Epidermal melanocyte (primary cell): ENCODE measurements around the gene RIC3.

Experiments used
- DNase-seq: peaks from one replicate; pipeline ENCODE4 v3.0.0; 2011; ENCODE audit warnings: low spot score; ENCODE audit not compliant: insufficient read length

RIC3 gene

GRCh38 chr11:8103909-8104308 lies 64.9 kb downstream of the RIC3 start:
- no peak for DNase-seq

DNA sequence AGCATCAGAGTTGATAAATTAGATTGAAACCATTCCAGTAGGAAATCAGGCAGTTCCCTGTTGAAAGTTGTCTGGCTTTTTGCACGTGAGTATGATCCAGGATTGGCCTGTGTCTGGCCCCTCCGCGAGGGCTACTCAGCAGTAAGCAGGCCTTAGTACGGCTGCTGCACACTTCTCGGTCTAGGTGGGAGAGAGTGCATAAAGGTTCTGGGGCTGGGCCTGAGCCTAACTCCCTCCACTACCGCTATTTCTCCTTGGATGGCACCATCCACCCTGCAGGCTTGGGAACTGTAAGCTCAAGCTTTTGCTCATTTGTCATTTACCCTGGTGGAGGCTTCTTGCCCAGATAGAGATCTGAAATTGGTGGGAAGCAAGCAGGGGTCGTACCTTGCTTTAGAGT lies 65.9 kb downstream of the RIC3 start:
- DNase-seq = no peak

DNA sequence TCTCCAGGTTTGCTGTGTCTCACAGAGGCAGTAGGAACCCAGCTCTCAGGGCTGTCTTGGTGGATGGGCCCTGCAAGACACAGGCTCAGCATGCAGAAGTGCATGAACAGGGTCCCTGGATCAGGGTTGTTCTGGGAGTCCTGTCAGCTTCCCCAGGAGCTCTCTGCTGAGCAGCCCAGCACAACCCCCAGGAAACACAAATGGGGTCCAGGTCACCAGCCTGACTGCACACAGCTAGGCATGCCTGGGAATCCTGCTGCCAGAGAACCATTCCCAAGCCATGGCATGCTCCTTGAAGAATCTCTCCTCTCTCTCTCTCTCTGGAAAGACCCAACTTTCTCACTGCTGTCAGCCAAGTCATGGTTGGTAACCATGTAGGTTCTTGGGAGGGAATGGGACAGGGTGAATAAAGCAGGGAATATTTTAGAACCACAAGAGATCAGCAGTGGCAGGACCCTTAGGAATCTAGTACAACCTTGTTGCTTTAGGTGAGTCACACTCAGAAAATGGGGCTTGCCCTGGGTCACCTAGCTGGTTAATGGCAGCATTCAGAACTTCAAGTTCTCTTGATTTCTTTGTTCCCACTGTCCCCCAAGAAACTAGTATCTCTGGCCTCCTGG lies 66.4 kb downstream of the RIC3 start:
- DNase-seq = no peak

DNA sequence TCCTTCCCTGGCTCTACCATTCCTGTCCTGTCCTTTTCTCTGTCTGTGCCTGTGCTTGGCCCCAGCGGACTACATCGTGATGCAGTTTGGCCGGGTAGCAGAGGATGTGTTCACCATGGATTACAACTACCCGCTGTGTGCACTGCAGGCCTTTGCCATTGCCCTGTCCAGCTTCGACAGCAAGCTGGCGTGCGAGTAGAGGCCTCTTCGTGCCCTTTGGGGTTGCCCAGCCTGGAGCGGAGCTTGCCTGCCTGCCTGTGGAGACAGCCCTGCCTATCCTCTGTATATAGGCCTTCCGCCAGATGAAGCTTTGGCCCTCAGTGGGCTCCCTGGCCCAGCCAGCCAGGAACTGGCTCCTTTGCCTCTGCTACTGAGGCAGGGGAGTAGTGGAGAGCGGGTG lies 67.4 kb downstream of the RIC3 start:
- no peak for DNase-seq

- no peak for DNase-seq
These were observed 68.2 kb downstream of the RIC3 start for GRCh38 chr11:8100605-8101004.

DNA sequence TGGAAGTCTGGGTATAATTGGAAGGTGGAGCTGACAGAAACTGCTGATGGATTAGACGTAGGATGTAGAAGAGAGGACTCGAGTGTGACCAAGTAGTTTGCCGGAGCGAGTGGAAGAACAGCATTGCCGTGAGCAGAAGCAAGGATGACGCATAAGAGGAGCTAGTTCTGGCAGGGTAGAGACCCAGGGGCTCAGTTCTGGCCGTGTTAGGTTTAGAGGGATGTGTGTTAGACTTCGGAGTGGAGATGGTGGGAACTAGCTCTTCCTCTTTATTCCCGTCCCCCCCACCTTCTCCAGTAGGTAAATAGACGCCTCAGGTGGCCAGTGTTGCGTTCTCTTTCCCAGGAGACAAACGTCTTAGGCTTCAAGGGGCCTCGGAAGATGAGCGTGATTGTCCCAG lies 68.7 kb downstream of the RIC3 start:
- DNase-seq = no peak

DNA sequence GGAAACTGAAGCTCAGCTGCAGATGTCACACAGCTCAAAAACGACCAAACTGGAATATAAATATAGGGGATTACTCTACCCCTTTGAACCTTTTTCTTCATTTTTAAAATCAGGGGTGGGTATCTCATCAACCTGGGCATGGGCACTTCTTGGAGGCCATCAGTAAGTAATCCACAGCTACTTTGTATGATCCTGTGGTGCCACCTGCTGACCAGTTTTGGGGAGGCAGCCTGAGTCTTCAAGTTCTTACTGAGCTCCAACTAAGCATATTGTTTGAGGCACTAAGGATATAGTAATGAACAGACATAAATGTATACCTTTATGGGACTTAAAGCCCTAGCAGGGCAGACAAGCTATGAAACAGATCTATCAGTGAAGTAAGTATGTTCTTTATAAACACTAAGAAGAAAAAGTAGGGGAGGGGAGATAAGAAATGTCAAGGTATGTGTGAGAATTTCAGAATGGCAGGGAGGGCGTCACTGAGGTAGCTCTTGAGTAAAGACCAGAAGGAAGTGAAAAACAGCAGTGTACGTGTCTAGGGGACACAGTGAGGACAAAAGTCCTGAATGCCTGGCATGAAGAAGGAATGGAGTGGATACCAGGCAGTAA lies 69.4 kb downstream of the RIC3 start:
- peak; percentile 73 for DNase-seq

GRCh38 chr11:8098879-8099278 lies 69.9 kb downstream of the RIC3 start:
- DNase-seq = no peak

DNA sequence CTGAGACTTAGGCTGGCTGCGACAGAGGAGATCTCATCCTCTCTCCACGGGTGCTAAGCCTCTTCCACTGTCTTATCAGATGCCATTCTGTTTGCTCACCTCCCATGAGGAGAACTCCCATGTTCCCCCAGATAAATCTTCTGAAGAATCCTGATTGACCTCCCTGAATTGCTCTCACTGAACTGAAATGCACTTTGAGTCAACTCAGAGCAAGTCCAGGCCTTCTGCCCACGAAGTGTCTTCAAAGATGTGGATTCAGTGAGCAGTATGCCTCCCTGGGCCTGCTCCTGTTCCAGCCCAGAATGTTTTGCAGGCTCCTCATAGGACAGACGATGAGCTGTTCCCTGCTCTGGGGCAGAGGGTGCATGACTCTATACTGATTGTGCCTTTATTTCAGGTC lies 70.5 kb downstream of the RIC3 start:
- no peak for DNase-seq

GRCh38 chr11:8097926-8098325 lies 70.9 kb downstream of the RIC3 start:
- no peak for DNase-seq

DNA sequence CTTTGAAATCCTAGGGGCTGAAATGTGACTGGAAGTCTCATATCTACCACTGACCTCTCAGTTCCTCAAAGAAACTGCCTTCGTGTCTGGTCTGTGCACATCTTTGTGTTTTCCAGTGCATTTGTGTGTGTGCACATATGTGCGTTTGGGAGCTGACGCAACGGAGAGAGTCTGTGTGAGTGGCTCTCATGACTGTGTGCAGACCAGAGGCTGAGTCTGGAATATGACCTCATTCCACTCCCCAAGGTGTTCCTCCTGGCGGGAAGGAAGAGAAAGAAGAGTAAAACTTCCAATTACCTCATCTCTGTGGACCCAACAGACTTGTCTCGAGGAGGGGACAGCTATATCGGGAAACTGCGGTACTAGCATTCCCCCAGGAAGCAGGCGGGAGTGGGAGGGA lies 71.4 kb downstream of the RIC3 start:
- DNase-seq = no peak

GRCh38 chr11:8097062-8097461 lies 71.8 kb downstream of the RIC3 start:
- no peak for DNase-seq

GRCh38 chr11:8096575-8096974 lies 72.2 kb downstream of the RIC3 start:
- DNase-seq = no peak

GRCh38 chr11:8095806-8096522 lies 72.9 kb downstream of the RIC3 start:
- DNase-seq = no peak

- DNase-seq = no peak
These were observed 73.5 kb downstream of the RIC3 start for GRCh38 chr11:8095371-8095770.

DNA sequence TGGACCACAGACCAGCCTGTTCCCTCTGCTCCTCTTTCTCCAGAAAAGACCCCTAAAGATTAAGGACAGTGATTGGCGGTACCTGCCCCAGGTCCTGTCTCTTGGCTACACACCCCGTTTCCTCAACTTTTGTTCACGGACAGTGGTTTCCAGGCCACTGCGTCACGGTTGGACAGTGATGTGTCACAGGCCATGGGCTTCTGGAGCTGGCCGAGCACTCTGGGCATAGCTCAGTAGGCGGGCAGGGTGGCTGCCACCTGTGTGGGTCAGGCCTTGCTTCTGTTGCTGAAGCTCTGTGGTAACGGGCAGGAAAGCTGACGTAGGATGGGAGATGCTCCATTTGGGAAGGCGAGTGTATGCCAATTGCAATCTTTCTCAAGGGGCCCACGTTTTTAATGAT lies 74.2 kb downstream of the RIC3 start:
- no peak for DNase-seq

DNA sequence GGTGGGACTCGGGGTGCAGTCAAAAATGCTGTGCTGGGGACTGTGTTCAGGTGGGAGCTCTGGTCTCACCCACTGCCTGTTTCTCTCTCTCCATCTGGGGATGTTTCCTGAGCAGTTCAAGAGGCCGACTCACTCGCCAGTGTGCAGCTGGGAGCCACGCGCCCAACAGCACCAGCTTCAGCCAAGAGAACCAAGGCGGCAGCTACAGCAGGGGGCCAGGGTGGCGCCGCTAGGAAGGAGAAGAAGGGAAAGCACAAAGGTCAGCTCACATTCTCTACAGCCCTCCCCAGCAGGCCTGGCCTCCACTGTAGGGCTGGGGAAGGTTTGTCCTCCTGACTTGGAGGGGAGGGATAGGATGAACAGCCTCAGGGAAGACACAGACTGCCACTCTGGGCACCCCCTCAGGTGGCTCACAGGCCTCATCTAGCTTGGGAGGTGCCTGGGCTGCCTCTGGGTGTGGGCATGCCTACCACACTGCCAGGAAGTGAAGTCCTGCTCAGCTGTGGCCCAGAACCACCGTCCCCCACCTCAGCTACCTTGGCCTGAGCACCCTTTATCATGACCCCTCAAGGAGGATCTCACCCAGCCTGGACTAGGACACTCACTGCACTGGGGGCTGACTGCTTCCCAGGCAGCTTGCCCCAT lies 74.8 kb downstream of the RIC3 start:
- no peak for DNase-seq

DNA sequence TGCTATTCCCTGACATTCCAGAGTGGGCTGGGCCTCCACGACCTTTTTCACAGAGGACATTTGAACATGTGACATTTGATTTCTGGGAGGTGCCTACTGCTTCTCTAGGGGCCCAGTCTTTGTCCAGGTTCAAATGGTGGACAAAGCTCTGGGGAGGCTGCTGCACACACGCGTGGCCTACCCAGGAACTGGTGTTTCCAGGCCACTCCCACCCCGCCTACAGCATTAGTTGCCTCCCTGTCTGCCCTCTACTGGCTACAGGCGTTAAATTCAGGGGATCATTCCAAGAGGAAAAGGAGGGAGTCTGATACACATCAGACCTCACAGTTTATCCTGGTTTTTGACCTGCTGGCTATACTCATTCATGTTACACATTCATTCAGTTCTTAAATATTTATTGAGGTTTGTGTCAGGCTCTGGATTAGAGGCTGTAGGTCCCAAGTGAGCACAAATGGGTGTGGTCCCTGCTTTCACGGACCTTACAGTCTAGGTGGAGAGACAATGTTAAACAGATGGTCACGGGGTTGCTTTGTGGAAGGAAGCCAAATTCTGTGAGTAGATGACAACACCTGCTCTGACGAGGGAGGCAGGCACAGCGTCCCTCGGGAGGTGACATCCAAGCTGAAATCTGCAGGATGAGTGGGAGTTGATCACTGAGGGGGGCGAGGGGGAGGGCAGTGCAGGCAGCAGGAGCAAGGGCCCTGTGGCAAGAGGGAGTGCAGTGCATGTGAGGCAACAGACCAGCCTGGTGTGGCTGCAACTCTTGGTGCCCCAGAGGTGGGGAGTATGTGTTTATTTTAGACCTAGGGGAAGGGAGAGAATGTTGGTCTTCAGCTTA lies 76.0 kb downstream of the RIC3 start:
- DNase-seq = peak; percentile 59

GRCh38 chr11:8091721-8092120 lies 77.1 kb downstream of the RIC3 start:
- DNase-seq = no peak

DNA sequence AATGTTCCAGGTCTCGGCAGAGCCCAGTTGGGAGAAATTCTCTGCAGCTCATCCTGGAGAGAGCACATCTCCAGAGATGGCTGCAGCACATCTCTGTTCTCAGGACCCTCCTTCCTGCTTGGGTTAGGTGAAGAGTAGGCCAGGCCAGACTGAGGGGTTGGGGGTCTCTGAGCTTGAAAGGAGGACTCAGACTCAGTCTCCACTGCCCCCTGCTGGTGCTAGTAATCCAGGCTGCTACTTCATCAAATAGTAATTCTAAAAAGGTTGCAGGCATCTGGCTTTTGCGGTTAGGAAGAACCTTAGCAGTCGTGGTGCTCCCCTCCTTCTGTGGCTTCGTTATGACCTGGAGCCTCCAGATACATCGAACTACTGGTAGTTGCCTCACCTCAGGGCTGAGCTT lies 78.1 kb downstream of the RIC3 start:
- no peak for DNase-seq

DNA sequence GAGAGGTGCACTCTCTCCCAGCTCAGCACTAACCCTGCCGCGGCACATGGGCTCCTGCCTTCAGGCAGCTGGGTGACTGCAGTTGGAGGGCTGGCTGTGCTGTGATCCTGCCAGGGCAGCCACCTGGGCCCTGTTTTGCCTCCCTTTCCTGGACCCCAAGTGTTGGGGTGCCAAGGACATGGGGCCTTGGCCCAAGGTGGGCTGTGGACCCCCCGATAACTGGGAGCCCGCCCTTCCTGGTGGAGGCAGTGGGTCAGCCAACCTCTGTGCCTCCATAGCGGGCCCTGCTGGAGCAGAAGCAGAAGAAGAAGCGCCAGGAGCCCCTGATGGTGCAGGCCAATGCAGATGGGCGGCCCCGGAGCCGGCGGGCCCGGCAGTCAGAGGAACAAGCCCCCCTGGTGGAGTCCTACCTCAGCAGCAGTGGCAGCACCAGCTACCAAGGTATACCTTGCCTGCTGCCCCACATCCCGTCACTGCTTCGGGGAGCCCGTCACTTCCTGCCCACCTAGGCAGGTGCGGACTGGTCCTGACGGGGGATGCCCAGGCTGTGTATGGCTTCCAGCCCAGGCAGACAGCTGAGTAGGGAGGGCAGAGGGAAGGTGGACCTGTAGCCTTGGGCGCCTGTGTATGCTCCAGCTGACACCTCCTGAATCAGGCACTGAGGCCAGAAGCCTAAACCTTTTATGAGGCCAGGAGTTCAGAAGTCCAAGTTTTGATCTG lies 78.9 kb downstream of the RIC3 start:
- no peak for DNase-seq
